Lower leg skin (tissue), 4 donors: ENCODE data around the gene MSL3. TPM values are rescaled to one million over a fixed set of nuclear protein-coding genes. Genes with fewer than 3 reads are reported as not detected.

Experiments used
- DNase-seq, 2 donors: peaks; one replicate each; pipeline ENCODE4 v3.0.0-alpha.2; 2019; ENCODE audit warnings: low spot score in 2 of 2
- H3K4me3 ChIP-seq: fragments of 200-600 bp; sonication (generic); 2 replicates; pipeline ENCODE4 v1.5.1; 2017; ENCODE audit warnings: mild to moderate bottlenecking, low read depth; ENCODE audit not compliant: poor library complexity, severe bottlenecking
- CTCF ChIP-seq, 3 donors: fragments of 450-650 bp; IDR thresholded peaks; one replicate each; pipeline ENCODE4 v1.5.1; 2016; ENCODE audit warnings: antibody characterized with exemption in 3 of 3, mild to moderate bottlenecking in 3 of 3, moderate library complexity in 2 of 3
- POLR2A ChIP-seq, 2 donors: fragments of 450-650 bp; IDR thresholded peaks; one replicate each; pipeline ENCODE4 v1.6.1; 2016 to 2017; ENCODE audit warnings: antibody characterized with exemption in 2 of 2, mild to moderate bottlenecking in 1 of 2, moderate library complexity in 1 of 2
- WGBS, 2 donors: methylation state at CpG; one replicate each; pipeline ENCODE4 v1.1.5; 2018; 5-methylcytosine and 5-hydroxymethylcytosine counted together
- intact Hi-C: fragments of 100-400 bp; cut with DNase I; formaldehyde crosslinking; loops from one replicate; pipeline ENCODE4 v1.15.0; 2023; ENCODE audit warnings: low total_unique reads
- total RNA-seq, 4 donors: library from RNA; depleted of rRNA; stranded (reverse); fragments of >200 nt; gene quantifications; one replicate each; pipeline ENCODE4 v1.1.0, GENCODE V29; 2016

MSL3 gene
- total RNA-seq, 4 donors from 2014 or later: 12.4 to 15.2 (median 13.6) TPM

DNA sequence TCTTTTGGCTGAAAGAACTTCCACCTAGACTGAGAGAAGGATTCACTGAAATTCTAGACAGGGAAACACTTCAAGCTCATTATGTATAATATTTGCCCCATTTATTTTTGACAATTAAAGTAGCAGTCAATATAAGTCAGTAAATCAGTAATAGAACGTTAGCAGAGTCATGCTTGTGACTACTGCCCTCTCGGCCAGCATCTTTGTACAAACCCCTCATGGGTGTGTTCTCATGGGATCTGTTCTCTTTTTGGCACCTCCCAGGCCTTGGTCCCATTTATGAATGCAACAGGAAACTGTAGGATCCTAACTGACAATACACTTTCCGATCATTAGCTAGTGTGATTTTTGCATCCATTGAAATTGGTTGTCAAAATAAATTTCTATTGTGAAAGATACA lies 2.9 kb downstream of the MSL3 start:
- WGBS, 2 donors: 64 to 70% methylated on average over 3 of the region's 3 CpGs
- intact Hi-C loops: no loop called here
- no peak overlapping the region for H3K4me3 ChIP-seq
- TF ChIP-seq CTCF (IDR thresholded peaks at IDR 0.05) (no peak), POLR2A (IDR thresholded peaks at IDR 0.05) (no peak)
- no peak for DNase-seq

DNA sequence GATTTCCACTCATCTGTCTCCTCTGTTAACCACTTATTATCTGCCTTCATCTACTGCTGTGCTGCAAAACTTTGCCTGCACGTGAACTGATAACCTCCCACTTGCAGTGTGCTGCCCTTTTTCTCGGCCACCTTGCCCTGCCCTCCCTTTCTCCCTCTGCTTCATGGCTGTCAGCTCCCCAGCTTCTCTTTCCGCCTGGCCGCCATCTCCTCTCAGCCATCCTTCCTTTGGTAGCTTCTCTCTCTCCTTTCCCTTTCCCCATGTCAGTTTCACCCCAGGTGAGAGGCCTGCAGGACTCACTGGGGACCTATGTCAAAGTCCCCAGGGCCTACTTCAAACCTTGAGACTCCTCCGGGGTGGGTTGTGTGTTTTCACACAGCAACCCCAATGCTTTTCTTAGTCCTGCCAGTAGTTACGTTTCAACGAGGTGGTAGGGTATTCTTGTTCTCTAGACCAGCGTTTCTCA lies 6.6 kb downstream of the MSL3 start:
- WGBS, 2 donors: 82 to 88% methylated on average over 8 of the region's 8 CpGs
- no peak overlapping the region for H3K4me3 ChIP-seq
- TF ChIP-seq CTCF (IDR thresholded peaks at IDR 0.05) (no peak), POLR2A (IDR thresholded peaks at IDR 0.05) (no peak)
- intact Hi-C loops: no loop called here
- no peak for DNase-seq

- no peak for DNase-seq
- intact Hi-C loops: no loop called here
- TF ChIP-seq CTCF (IDR thresholded peaks at IDR 0.05) (no peak), POLR2A (IDR thresholded peaks at IDR 0.05) (no peak)
- H3K4me3 ChIP-seq: no peak overlapping the region
- WGBS, 2 donors: 91% methylated on average over 10 to 11 of the region's 16 CpGs
Measured at GRCh38 chrX:11765449-11765848, 7.4 kb downstream of the MSL3 start.

GRCh38 chrX:11766487-11766886 lies 8.4 kb downstream of the MSL3 start:
- no peak overlapping the region for H3K4me3 ChIP-seq
- TF ChIP-seq CTCF (IDR thresholded peaks at IDR 0.05) (no peak), POLR2A (IDR thresholded peaks at IDR 0.05) (no peak)
- DNase-seq: no peak
- intact Hi-C loops: no loop called here
- WGBS, 2 donors: 77 to 89% methylated on average over 7 to 9 of the region's 9 CpGs

GRCh38 chrX:11768039-11768438 lies 10.0 kb downstream of the MSL3 start:
- TF ChIP-seq CTCF (IDR thresholded peaks at IDR 0.05) (no peak), POLR2A (IDR thresholded peaks at IDR 0.05) (no peak)
- DNase-seq: no peak
- 61 to 82% methylated on average over 3 of the region's 3 CpGs for WGBS, 2 donors
- intact Hi-C loops: no loop called here
- no peak overlapping the region for H3K4me3 ChIP-seq

DNA sequence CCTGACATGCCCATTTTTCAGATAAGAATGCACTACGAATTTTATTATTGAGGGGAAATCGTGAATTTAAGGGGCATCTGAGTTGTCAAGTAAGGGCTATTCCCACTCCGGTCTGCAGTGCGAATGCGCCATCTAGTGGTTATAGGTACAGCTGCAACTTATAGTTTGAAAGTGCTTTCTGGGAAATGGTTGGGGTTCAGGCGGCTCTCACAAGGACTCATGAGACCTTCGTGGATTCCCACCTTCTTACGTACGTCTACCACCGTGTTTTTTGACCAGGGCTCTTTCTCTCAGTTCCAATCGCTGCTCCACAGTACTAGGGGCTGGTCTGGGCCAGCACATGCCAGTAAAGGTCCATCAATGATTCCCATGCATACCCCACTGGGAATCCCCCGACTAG lies 12.3 kb downstream of the MSL3 start:
- intact Hi-C loops: loop anchor here (10.0 kb wide), 2 partner anchors 236 to 626 kb away; no protein-coding TSS in a partner anchor
- no peak overlapping the region for H3K4me3 ChIP-seq
- no peak for TF ChIP-seq POLR2A (IDR thresholded peaks at IDR 0.05)
- TF ChIP-seq CTCF (IDR thresholded peaks at IDR 0.05): no peak
- 10 to 12% methylated on average over 12 of the region's 12 CpGs for WGBS, 2 donors
- no peak for DNase-seq
